ENCODE measurements around the gene PLEK. TPM values are rescaled to one million over a fixed set of nuclear protein-coding genes. Genes with fewer than 3 reads are reported as not detected.

PLEK gene
- total and polyA plus RNA-seq, 2 donors (not counting 3 experiments of a cell fraction or from before 2014, with no cell fraction given): 0.03 to 0.11 TPM

- H3K4me1 ChIP-seq (ENCODE audit: control insufficient read depth, extremely low read depth, insufficient read depth, low read length): no peaks in the 10 kb centered on the region
- no TSS peak for BruUV-seq (replicated peaks)
- H3K9me3 ChIP-seq (replicated peaks; ENCODE audit: control insufficient read depth, insufficient read depth, low read length): no peaks in the 10 kb centered on the region
- dilution Hi-C loops (cut with MboI; ENCODE audit: extremely low pct_ligation_motif_present, low sequenced_read_pairs) (no loop called here), intact Hi-C loops (cut with micrococcal nuclease) (no loop called here)
- H3K4me2 ChIP-seq (ENCODE audit: insufficient read depth, low read length): no peak overlapping the region
- no peak overlapping the region for H2AFZ ChIP-seq (ENCODE audit: low read depth, low read length)
- no peak overlapping the region for H3K27ac ChIP-seq (ENCODE audit: insufficient read depth, low read depth, low read length)
- DNase-seq (ENCODE audit: low read depth, low spot score): no peak
- no peak overlapping the region for H3K4me3 ChIP-seq (replicated peaks in 1 of 3; ENCODE audit: insufficient read depth in 1 of 3, low read depth in 1 of 3, low read length in 3 of 3)
- no peak for TF ChIP-seq POLR2A (IDR thresholded peaks at IDR 0.05; ENCODE audit: low read depth, low read length)
- TF ChIP-seq POLR2AphosphoS5 (IDR thresholded peaks at IDR 0.05; ENCODE audit: insufficient read depth, low read depth, low read length): no peak
- no peak for TF ChIP-seq MAX (IDR thresholded peaks at IDR 0.05; ENCODE audit: insufficient read depth, insufficient read length)
- no peak for TF ChIP-seq GATA2 (IDR thresholded peaks at IDR 0.05; ENCODE audit: insufficient read depth, insufficient read length, low read depth, low read length)
- TF ChIP-seq CTCF (IDR thresholded peaks at IDR 0.05; ENCODE audit: extremely low read depth in 1 of 2, insufficient read depth in 1 of 2, low read depth in 1 of 2, low read length in 2 of 2): no peak
- no peak for TF ChIP-seq MYC (IDR thresholded peaks at IDR 0.05; ENCODE audit: low read depth, low read length)
- TF ChIP-seq EZH2 (IDR thresholded peaks at IDR 0.05; ENCODE audit: borderline replicate concordance, low read depth, low read length, severe bottlenecking): no peak
- peaks cover 2 to 5% of the 10 kb centered on the region in 2 experiments for H3K27me3 ChIP-seq (ENCODE audit: control insufficient read depth in 2 of 2, insufficient read depth in 2 of 2, low read length in 2 of 2)
- CTCF ChIA-PET: interaction anchor here (0.9 kb wide), 1 partner anchor 45 kb away, joined by 3 read pairs; no protein-coding TSS in a partner anchor
- no peaks in the 10 kb centered on the region for H3K79me2 ChIP-seq (ENCODE audit: control insufficient read depth, insufficient read depth, low read length)
- no peaks in the 10 kb centered on the region for H3K9me1 ChIP-seq (replicated peaks; ENCODE audit: control insufficient read depth, extremely low read depth, insufficient read depth, low read length)
- no peak for FAIRE-seq
- no peaks in the 10 kb centered on the region for H4K20me1 ChIP-seq (replicated peaks; ENCODE audit: control insufficient read depth, extremely low read depth, insufficient read depth, low read length)
- POLR2A ChIA-PET: no interaction called here
- H3K9ac ChIP-seq (replicated peaks; ENCODE audit: extremely low read depth, insufficient read depth, low read length): no peak overlapping the region
- no peaks in the 10 kb centered on the region for H3K36me3 ChIP-seq (ENCODE audit: control insufficient read depth in 2 of 2, extremely low read depth in 1 of 2, insufficient read depth in 2 of 2, low read length in 2 of 2)
These were observed 38.1 kb downstream of the PLEK start for GRCh38 chr2:68403199-68403644.
